Hematopoietic multipotent progenitor cell treated with erythropoietin and hydrocortisone succinate and interleukin-3 and kit ligand, for 6 days (in vitro differentiated cells): ENCODE data around the gene ERCC6.

ENCODE experiments used
- DNase-seq: peaks from one replicate; pipeline ENCODE4 v3.0.0-alpha.2; 2015

Gene ERCC6

DNA sequence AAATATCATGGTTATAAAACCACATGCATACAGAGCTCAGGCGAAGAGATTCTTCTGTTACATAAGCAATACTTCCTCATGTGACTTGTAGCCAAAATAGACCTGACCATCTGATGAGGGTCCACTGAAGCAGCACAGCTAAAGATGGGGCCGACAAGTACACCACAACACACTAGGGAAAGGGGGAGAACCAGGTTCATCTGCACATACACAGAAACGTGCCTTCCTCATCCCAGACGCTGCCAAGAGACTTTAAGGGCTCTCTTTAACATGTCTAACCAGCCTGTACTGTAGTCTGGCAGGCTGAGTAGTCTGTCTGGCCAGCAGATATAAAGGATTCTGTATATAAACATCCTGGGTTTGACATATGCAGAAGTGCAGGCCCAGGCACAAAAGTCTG is 30.3 kb downstream of the ERCC6 start:
- no peak for DNase-seq

DNA sequence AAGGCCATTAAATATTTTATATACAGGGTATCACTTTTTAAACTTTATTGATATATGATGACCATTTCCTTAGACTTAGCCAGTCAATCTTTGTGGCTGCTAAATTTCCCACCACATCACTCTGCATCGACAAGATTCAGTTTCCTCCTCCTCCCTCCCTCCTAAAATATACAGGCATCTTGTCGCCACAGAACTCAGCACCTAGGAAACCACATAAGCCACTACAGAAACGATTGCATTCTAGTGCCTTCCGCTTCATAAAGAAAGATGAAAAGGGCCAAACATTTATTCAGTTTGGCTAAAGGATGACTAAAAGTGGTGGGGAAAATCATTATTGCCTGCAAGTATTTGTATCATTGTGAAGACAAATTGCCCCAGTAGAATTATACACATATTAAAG is 30.7 kb downstream of the ERCC6 start:
- peak; percentile 9 for DNase-seq

DNA sequence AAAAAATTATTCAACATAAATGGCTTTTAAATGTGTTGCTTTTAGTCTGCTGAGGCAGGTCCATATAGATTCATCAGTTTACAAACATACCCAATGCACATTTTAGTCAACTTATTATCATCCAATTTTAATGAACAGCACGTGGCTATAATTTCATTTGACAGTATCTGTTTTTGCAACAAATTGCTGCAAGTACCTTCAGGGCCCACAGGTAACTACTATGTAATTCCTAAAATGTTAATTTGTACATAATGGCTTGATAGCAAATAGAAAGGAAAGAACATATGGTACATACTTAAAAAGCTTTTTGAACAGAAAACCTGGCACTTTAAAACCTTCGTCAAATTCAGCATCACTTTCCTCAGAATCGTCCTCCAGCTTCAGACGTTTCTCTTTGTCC is 33.3 kb downstream of the ERCC6 start:
- DNase-seq, result no peak

DNA sequence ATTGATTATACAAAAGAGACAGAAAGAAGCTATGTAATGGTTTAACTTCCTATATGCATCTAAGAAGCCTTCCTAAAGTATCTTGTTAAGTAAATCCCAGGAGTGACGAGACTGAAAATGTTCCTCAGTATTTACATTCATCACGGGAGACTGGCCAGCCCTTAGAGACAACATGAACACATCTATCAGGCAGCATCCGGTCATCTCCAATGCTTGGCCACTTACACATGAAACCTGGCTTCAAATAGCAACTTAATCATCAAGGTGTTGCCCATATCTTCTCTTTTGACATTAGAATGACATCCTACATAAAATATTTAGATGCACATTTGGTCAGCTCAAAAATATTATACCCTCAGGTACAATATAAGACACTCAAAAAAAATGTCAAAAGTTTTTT is 33.8 kb downstream of the ERCC6 start:
- DNase-seq, result no peak

- no peak for DNase-seq
Observed at GRCh38 chr10:49504528-49504927, 34.4 kb downstream of the ERCC6 start.

GRCh38 chr10:49502358-49502757 is 36.6 kb downstream of the ERCC6 start:
- DNase-seq, result no peak

GRCh38 chr10:49500412-49500811 is 38.5 kb downstream of the ERCC6 start:
- no peak for DNase-seq

DNA sequence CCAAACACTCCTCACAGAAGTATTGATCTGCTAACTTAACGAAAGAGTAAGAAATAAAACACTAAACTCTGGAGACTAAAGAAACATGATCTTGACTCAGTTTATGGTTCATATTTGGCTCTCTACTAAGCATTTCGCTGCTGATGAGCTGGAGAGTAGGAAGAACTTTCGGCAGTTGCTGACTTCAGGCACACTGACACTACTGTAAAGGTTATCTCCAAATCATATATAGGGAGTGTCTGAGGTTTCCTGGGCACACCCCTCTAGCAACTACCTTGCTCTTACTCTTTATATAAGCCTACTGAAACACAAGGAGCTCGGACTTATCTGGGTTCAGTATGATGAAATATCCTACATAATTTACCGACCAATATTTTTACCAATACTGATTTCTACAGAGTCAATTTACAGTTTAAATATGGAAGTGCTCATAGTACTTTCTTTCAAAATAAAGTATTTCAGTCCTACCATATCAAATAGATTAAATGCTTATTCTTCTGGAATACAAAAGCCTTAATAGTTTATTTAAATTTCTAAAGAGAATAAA is 39.5 kb downstream of the ERCC6 start:
- DNase-seq, result peak; percentile 8

DNA sequence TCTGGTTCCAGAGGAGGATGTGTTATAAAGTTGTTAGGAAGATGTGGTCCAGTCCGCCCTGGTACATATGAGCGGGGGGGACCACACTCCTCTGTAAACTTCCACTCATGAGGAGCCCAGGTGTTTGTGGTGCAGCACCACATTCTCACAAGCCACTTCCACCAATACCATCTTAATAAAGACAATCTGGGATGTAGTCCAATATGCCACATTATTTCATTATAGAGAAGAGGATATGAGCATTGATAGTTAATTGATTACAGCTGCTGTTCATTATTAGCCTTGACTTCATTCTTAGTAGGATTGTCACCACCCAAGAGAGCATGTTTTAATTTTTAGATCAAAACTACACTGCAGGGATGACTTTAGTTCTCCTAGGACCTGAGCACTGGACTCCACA is 40.5 kb downstream of the ERCC6 start:
- DNase-seq, result no peak

DNA sequence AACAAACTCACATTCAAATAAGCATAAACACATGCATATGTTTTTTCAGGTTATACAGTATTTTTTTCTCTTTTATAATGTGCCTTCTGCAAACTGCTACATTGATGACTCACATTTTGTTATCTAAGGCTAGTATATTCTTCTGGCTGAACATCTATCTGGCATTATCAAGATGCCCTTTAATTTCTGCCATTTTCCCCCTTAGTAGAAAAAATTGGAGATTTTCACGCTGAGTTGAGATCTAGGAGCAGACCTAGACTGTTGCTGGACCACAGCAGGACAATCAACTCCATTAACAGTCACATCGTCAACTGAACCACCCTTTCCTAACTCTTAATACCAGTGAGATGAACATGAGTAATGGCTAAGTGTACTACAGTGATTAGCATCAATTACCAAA is 41.6 kb downstream of the ERCC6 start:
- no peak for DNase-seq

DNA sequence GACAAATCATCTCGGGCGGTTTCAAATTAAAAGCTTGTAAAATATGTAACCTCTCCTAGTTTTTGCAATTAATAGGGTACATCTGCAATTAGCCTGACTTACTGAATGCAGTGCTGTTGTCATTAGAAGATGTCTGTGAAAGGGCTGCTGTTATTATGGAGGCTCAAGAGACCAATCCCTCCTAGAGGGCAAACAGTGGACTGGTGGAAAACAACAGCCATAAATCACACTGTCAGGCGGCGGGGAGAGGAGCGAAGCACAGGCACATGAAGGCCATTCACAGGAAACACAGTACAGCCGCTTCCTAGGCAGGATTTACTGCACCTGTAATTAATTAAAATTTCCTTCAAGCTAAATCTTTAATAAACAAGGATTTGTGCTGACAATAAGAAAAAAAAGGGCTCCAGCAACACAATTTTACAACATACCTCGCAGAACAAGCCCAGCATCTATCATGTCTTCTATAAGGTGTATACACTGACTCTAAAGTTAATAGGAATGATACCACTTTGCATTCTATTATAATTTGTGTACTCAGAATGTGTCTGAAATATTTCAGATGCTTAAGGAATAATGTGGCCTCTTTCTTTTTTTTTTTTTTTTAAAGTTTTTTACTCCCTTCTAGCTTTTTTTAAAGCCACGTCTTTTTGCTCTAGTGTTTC is 50.7 kb downstream of the ERCC6 start:
- no peak for DNase-seq

DNA sequence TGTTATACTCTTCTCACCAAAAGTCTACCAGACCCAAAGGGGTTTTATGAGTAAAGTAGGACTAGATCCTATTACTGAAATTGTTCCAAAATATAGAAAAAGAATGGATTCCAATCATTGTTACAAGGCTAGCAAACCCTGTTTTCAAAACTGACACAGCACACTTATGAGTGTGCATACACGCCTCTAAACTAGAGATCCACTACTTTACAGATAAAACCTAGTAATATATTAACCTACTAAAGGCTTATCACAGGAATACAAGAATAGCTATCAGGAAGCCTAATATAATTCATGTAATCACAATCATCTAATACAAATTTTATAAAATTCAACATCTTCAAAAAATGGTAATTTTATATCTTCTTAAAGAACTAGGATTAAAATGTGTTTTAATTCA is 52.2 kb downstream of the ERCC6 start:
- DNase-seq, result no peak

GRCh38 chr10:49486009-49486408 is 52.9 kb downstream of the ERCC6 start:
- DNase-seq, result no peak

DNA sequence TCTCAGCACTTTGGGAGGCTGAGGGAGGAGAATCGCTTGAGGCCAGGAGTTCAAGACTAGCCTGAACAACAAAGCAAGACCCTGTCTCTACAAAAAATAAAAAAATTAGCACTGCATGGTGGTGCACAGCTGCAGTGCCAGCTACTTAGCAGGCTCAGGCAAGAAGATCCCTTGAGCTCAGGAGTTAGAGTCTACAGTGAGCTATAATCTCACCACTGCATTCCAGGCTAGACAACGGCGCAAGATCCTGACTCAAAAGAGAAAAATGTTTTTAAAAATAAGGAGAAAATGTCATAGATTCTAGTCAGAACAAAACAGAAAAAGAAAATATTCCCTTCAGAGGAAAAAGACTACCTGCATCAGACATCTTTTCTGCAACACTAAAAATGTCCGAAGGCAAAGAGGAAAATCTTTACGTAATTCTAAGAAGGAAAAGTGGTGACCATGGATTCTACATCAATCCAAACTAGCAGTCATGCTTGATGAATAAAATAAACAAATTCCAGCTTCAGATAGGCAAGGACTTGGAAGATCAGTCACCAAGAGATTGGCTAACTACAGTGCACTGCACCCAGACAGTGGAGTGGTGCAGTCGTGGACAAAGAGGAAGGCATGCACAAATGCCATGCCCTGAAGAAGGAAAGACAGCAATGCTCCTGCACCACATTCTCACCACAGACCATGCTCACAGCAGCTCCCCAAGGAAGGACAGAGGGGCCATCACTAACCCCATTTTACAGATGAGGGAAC is 54.3 kb downstream of the ERCC6 start:
- no peak for DNase-seq

GRCh38 chr10:49478819-49479218 is 60.1 kb downstream of the ERCC6 start:
- DNase-seq, result no peak

DNA sequence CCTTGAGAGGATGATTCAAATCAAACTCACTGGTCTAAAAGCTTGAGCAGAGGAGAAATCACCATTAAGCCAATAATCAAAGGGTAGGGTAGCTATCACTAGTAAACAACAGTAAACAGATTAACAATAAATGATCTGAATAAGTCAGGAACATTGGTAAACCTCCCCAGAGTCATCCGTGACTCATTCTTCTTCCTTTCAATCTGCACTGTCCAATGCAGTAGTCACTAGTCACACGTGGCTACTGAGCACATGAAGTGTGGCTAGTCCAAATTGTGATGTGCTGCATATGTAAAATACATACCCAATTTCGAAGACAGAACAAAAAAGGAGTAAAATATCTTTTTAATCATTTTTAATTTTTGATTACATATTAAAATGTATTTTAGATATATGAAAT is 64.0 kb downstream of the ERCC6 start:
- no peak for DNase-seq

DNA sequence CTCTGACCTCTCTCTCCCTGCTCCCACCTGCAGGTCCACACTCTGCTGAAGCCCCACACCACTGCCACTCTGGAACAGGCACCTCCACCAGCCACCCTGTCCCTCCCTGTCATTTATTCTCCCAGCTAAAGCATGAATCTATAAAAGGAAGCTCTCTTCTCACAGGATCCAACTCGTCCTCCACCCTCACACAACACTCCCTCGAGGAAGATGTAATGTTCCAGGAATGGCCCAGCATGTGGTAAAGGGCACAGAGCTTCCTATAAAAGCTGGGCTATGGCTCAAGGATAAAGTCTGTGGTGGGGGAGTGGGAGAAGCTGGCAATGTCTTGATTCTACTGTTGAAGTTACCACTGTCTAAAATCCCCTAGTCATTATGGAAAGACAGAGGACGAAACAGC is 67.4 kb downstream of the ERCC6 start:
- no peak for DNase-seq

- DNase-seq, result no peak
Observed at GRCh38 chr10:49465736-49466135, 73.2 kb downstream of the ERCC6 start.
